K562 (cell line): Measurements from ENCODE around the gene SMAD5. TPM values are rescaled to one million over a fixed set of nuclear protein-coding genes. Genes with fewer than 3 reads are reported as not detected.

Experiments used
- BRD4 ChIP-seq: fragments of 200-600 bp; sonication (generic); IDR thresholded peaks from 2 replicates; pipeline ENCODE4 v1.6.1; 2017; ENCODE audit warnings: inconsistent platforms
- CGGBP1 ChIP-seq: fragments of 250-450 bp; sonication (Bioruptor Pico); IDR thresholded peaks from 2 replicates; pipeline ENCODE4 v1.9.0; 2021; ENCODE audit warnings: mild to moderate bottlenecking
- CXXC5 ChIP-seq: fragments of 250-450 bp; sonication (Bioruptor Pico); IDR thresholded peaks from 2 replicates; pipeline ENCODE4 v1.8.0; 2022; ENCODE audit warnings: inconsistent platforms, mild to moderate bottlenecking, moderate library complexity
- FIP1L1 ChIP-seq: fragments of 200-400 bp; formaldehyde crosslinking; IDR thresholded peaks from 2 replicates; pipeline ENCODE4 v1.6.1; 2018; ENCODE audit warnings: mild to moderate bottlenecking, low read depth, low read length; ENCODE audit not compliant: poor library complexity, severe bottlenecking
- GABPB2 ChIP-seq: fragments of 250-450 bp; sonication (Bioruptor Pico); conservative IDR thresholded peaks from 2 replicates; pipeline ENCODE4 v1.5.1; 2021; ENCODE audit warnings: mild to moderate bottlenecking
- GATAD2B ChIP-seq: fragments of 450-650 bp; IDR thresholded peaks from 2 replicates; pipeline ENCODE4 v1.6.1; 2017; ENCODE audit warnings: mild to moderate bottlenecking, borderline replicate concordance
- HMGXB4 ChIP-seq: sonication (generic); formaldehyde crosslinking; IDR thresholded peaks from 2 replicates; pipeline ENCODE4 v1.8.1; 2023; ENCODE audit warnings: mild to moderate bottlenecking, missing genetic modification reagents
- POLR2H ChIP-seq: IDR thresholded peaks from 2 replicates; pipeline ENCODE4 v1.6.1; 2016; ENCODE audit warnings: missing genetic modification characterization, low read depth, mild to moderate bottlenecking, control low read depth, missing compliant biosample characterization, moderate library complexity
- PRDM10 ChIP-seq: fragments of 450-650 bp; IDR thresholded peaks from 2 replicates; pipeline ENCODE4 v1.6.1; 2018; ENCODE audit not compliant: partially characterized antibody
- RBBP5 ChIP-seq: fragments of 200-600 bp; sonication (generic); IDR thresholded peaks from 2 replicates; pipeline ENCODE4 v1.6.1; 2012; ENCODE audit warnings: borderline replicate concordance, mild to moderate bottlenecking, low read length, control low read depth, inconsistent platforms; ENCODE audit not compliant: insufficient read depth, poor library complexity, severe bottlenecking
- RNF2 ChIP-seq: sonication (generic); IDR thresholded peaks from 2 replicates; pipeline ENCODE4 v1.6.1; 2016
- SMARCE1 ChIP-seq: fragments of 450-650 bp; IDR thresholded peaks from 2 replicates; pipeline ENCODE4 v1.7.1; 2016; ENCODE audit warnings: mild to moderate bottlenecking
- TCF7 ChIP-seq: sonication (generic); IDR thresholded peaks from 2 replicates; pipeline ENCODE4 v1.6.1; 2016; ENCODE audit warnings: antibody characterized with exemption, borderline replicate concordance
- VEZF1 ChIP-seq: fragments of 200-800 bp; sonication (Bioruptor generic); IDR thresholded peaks from 2 replicates; pipeline ENCODE4 v1.6.1; 2017; ENCODE audit warnings: missing genetic modification characterization, missing compliant biosample characterization
- ZFX ChIP-seq: sonication (generic); formaldehyde crosslinking; IDR thresholded peaks from 2 replicates; pipeline ENCODE4 v1.8.0; 2022; ENCODE audit warnings: mild to moderate bottlenecking, missing genetic modification reagents, moderate library complexity
- ZNF24 ChIP-seq: fragments of 450-650 bp; IDR thresholded peaks from 2 replicates; pipeline ENCODE4 v1.6.1; 2016
- ZNF277 ChIP-seq: fragments of 250-450 bp; sonication (Bioruptor Pico); IDR thresholded peaks from 2 replicates; pipeline ENCODE4 v1.8.0; 2022; ENCODE audit warnings: inconsistent platforms, mild to moderate bottlenecking, moderate library complexity, borderline replicate concordance
- polyA plus RNA-seq, 8 experiments: library from polyadenylated mRNA; depleted of rRNA in 4 of 8; stranded (reverse) in 5 of 8; unstranded in 3 of 8; fragments of >200 nt; fragmentation: Nextera tagmentation in 2 of 8; fragmentation: Illumina TruSeq in 1 of 8; extraction: Ambion mirVana in 2 of 8; extraction: Trizol in 1 of 8; gene quantifications; 2 replicates each; pipeline versions ENCODE4 v1.2.1 to v1.2.3, GENCODE V29; 2011 to 2014; ENCODE audit warnings: inconsistent platforms in 1 of 8, missing spikeins in 1 of 8
- total RNA-seq, 7 experiments: library from RNA; depleted of rRNA in 6 of 7; stranded (reverse); fragments of >200 nt in 6 of 7; fragmentation: Illumina TruSeq in 2 of 7; extraction: Trizol in 2 of 7; gene quantifications; 2 replicates each; pipeline versions ENCODE4 v1.2.1 to v1.2.3, GENCODE V29; 2011 to 2021; ENCODE audit warnings: low replicate concordance in 1 of 7

SMAD5 gene
- total and polyA plus RNA-seq, 9 of the 15 experiments (the other 6 are each of a cell fraction or from before 2014, with no cell fraction given), result 12.4 to 53.9 (median 20.3) TPM

- TF ChIP-seq POLR2H (tag), result peak; percentile 31; the same call in 1 of the 2 replicates
- 0 out of 2 replicates have a peak, but pooled peaks have one; percentile 29 for TF ChIP-seq RNF2
- TF ChIP-seq HMGXB4 (CRISPR knock-in tag), result peak; percentile 87; the same call in 1 of the 2 replicates
- TF ChIP-seq GATAD2B, result peak; percentile 39; the same call in 1 of the 2 replicates
- peak; percentile 99 for TF ChIP-seq ZFX (CRISPR knock-in tag)
- TF ChIP-seq PRDM10, result no peak
- no peak for TF ChIP-seq GABPB2 (CRISPR knock-in tag)
- TF ChIP-seq TCF7, result 0 out of 2 replicates have a peak, but pooled peaks have one; percentile 27
- TF ChIP-seq ZNF24, result peak; percentile 58
- TF ChIP-seq FIP1L1, result peak; percentile 51
- TF ChIP-seq BRD4, result peak; percentile 49; the same call in 1 of the 2 replicates
- TF ChIP-seq SMARCE1, result 0 out of 2 replicates have a peak, but pooled peaks have one; percentile 23
- no peak for TF ChIP-seq ZNF277 (CRISPR knock-in tag)
- TF ChIP-seq CXXC5 (CRISPR knock-in tag), result peak; percentile 100
- TF ChIP-seq RBBP5, result peak; percentile 96
- peak; percentile 61; the same call in 1 of the 2 replicates for TF ChIP-seq CGGBP1 (CRISPR knock-in tag)
- TF ChIP-seq VEZF1 (CRISPR knock-in tag), result peak; percentile 97
These were observed at the start of gene SMAD5 (continued) for GRCh38 chr5:136132557-136133221.
